PFSK-1 (cell line): ENCODE results near the gene GMIP.

Experiments used
- FOXP2 ChIP-seq: optimal IDR thresholded peaks from 2 replicates; pipeline ENCODE3; 2011; ENCODE audit warnings: borderline replicate concordance, control low read depth, inconsistent platforms; ENCODE audit not compliant: insufficient read depth; ENCODE audit errors: extremely low read length, extremely low read depth
- POLR2AphosphoS5 ChIP-seq: IDR thresholded peaks from 2 replicates; pipeline ENCODE4 v1.6.1; 2012; ENCODE audit warnings: low read depth, mild to moderate bottlenecking, control low read depth, low read length, moderate library complexity
- REST ChIP-seq, 2 experiments: IDR thresholded peaks; 2 replicates each; pipeline versions ENCODE4 v1.6.1 to v1.8.0; 2011 to 2012; ENCODE audit warnings: low read depth in 2 of 2, low read length in 2 of 2, control low read depth in 1 of 2, inconsistent platforms in 1 of 2, mild to moderate bottlenecking in 1 of 2, moderate library complexity in 1 of 2; ENCODE audit not compliant: insufficient read depth in 1 of 2
- SIN3A ChIP-seq: IDR thresholded peaks from 2 replicates; pipeline ENCODE4 v1.6.1; 2012; ENCODE audit warnings: mild to moderate bottlenecking, low read length, moderate library complexity, borderline replicate concordance; ENCODE audit not compliant: insufficient read depth
- TAF1 ChIP-seq: IDR thresholded peaks from 2 replicates; pipeline ENCODE4 v1.6.1; 2012; ENCODE audit warnings: low read length, control low read depth, borderline replicate concordance; ENCODE audit not compliant: insufficient read depth

GRCh38 chr19:19619181-19619848 lies 24.1 kb downstream of the GMIP start:
- TF ChIP-seq REST (IDR thresholded peaks at IDR 0.05; ENCODE audit: insufficient read depth in 1 of 2, low read depth in 2 of 2, low read length in 2 of 2): no peak
- TF ChIP-seq TAF1: no peak
- TF ChIP-seq POLR2AphosphoS5: no peak
- no peak for TF ChIP-seq SIN3A
- TF ChIP-seq FOXP2: no peak
